Large intestine (tissue), 3 donors: Measurements from ENCODE around the gene JPH4. TPM values are rescaled to one million over a fixed set of nuclear protein-coding genes. Genes with fewer than 3 reads are reported as not detected.
"Not testable (repeated sequence)": the region's sequence is repeated elsewhere in the genome, so short reads cannot be mapped to it uniquely, and the experiment has no call there.

Source experiments
- DNase-seq, 2 donors: peaks; one replicate each; pipeline versions ENCODE4 v3.0.0 to v3.0.0-alpha.2; 2013
- H3K27ac ChIP-seq: one replicate; pipeline ENCODE4 v1.5.1; 2013; ENCODE audit warnings: low read length
- H3K27me3 ChIP-seq: 2 replicates; pipeline ENCODE4 v1.6.1; 2013; ENCODE audit warnings: low read length; ENCODE audit not compliant: control insufficient read depth, insufficient read depth
- H3K36me3 ChIP-seq: 2 replicates; pipeline ENCODE4 v1.6.1; 2013; ENCODE audit warnings: low read length; ENCODE audit not compliant: control insufficient read depth, insufficient read depth
- H3K4me1 ChIP-seq: one replicate; pipeline ENCODE4 v1.6.1; 2013; ENCODE audit warnings: low read length; ENCODE audit not compliant: control insufficient read depth, insufficient read depth
- H3K4me3 ChIP-seq: one replicate; pipeline ENCODE4 v1.5.1; 2013; ENCODE audit warnings: low read length
- H3K9me3 ChIP-seq: one replicate; pipeline ENCODE4 v1.6.1; 2013; ENCODE audit warnings: mild to moderate bottlenecking, low read depth, low read length, moderate library complexity; ENCODE audit not compliant: control insufficient read depth
- WGBS: methylation state at CpG from one replicate; pipeline ENCODE4 v1.1.5; 2013; ENCODE audit warnings: low lambda C conversion rate; ENCODE audit not compliant: insufficient coverage; 5-methylcytosine and 5-hydroxymethylcytosine counted together
- polyA plus RNA-seq: library from polyadenylated mRNA; unstranded; fragments of 120-200 nt; gene quantifications from one replicate; pipeline ENCODE4 v1.2.1, GENCODE V29; 2013

JPH4 gene
- polyA plus RNA-seq, 1 donor, result 6.6 TPM

DNA sequence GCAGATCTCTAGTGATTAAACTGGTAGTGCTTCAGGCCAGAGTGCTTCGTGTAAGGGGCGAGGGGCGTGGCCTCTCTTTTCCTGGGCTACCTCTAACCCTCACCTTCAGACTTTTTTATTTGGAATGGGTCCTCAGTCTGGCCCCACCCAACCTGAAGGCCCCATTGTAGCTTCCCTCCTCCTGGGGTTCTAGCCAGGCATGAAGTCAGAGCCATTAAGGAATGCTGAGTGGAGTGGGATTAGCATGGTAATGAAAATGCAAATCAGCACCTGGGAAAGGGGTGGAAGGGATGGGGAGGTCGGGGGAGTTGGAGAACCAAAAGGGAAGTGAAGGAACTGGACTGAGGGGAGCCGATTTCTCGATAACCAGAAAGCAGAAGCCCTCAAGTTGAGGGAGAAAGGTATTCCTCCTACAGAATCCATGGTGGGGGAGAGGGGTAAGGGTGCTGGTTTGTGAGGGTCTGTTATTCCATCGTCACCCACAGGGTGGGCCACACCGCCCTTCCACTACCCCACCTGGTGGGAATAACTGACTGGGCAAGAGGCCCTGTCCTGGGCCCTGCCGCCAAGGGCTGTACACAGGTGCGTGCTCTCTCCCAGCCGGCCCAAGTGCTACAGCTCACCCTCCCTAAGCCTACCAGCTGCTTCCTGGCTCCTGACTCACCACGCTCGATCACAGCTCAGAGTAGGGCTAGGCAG is 41.1 kb downstream of the JPH4 start:
- DNase-seq, result no peak
- H3K4me1 ChIP-seq, result no peaks in the 10 kb centered on the region
- H3K9me3 ChIP-seq, result no peaks in the 10 kb centered on the region
- no peaks in the 10 kb centered on the region for H3K27me3 ChIP-seq
- no peak overlapping the region for H3K27ac ChIP-seq
- H3K4me3 ChIP-seq, result no peak overlapping the region
- H3K36me3 ChIP-seq, result peaks cover 2% of the 10 kb centered on the region
- 20% methylated on average over 1 of the region's 13 CpGs for WGBS

DNA sequence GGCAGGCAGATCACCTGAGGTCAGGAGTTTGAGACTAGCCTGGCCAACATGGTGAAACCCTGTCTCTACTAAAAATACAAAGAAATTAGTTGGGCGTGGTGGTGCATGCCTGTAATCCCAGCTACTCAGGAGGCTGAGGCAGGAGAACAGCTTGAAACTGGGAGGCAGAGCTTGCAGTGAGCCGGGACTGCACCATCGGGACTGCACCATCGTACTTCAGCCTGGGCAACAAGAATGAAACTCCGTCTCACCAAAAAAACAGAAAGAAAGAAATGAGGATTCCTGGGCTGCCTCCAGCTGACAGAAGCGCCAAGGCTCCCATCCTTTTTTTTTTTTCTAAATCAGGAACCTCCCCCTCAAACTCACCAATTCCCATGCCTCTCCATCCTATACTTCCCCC is 41.7 kb downstream of the JPH4 start:
- H3K9me3 ChIP-seq, H3K4me1 ChIP-seq, H3K27me3 ChIP-seq, H3K27ac ChIP-seq, DNase-seq, H3K4me3 ChIP-seq, H3K36me3 ChIP-seq: not testable (repeated sequence)
- WGBS, result no CpG with 5 or more reads among the region's 6 CpGs

- no peaks in the 10 kb centered on the region for H3K4me1 ChIP-seq
- peaks cover 2% of the 10 kb centered on the region for H3K36me3 ChIP-seq
- no peak overlapping the region for H3K27ac ChIP-seq
- no peak overlapping the region for H3K4me3 ChIP-seq
- WGBS, result no CpG with 5 or more reads among the region's 2 CpGs
- no peaks in the 10 kb centered on the region for H3K9me3 ChIP-seq
- no peak for DNase-seq
- no peaks in the 10 kb centered on the region for H3K27me3 ChIP-seq
Observed at GRCh38 chr14:23536494-23536893, 42.1 kb downstream of the JPH4 start.

GRCh38 chr14:23535943-23536342 is 42.6 kb downstream of the JPH4 start:
- H3K27me3 ChIP-seq, result no peaks in the 10 kb centered on the region
- WGBS, result no CpG with 5 or more reads among the region's 4 CpGs
- DNase-seq, result no peak
- no peak overlapping the region for H3K27ac ChIP-seq
- peaks cover 2% of the 10 kb centered on the region for H3K36me3 ChIP-seq
- H3K4me1 ChIP-seq, result no peaks in the 10 kb centered on the region
- no peaks in the 10 kb centered on the region for H3K9me3 ChIP-seq
- H3K4me3 ChIP-seq, result no peak overlapping the region

- Histone ChIP-seq H3K27me3 (no peaks in the 10 kb centered on the region), H3K9me3 (no peaks in the 10 kb centered on the region), H3K27ac (no peak overlapping the region), H3K36me3 (peaks cover 2% of the 10 kb centered on the region), H3K4me1 (no peaks in the 10 kb centered on the region), H3K4me3 (no peak overlapping the region)
- DNase-seq, result no peak
- WGBS, result no CpG with 5 or more reads among the region's 16 CpGs
Observed at GRCh38 chr14:23533652-23534435, 44.7 kb downstream of the JPH4 start.

DNA sequence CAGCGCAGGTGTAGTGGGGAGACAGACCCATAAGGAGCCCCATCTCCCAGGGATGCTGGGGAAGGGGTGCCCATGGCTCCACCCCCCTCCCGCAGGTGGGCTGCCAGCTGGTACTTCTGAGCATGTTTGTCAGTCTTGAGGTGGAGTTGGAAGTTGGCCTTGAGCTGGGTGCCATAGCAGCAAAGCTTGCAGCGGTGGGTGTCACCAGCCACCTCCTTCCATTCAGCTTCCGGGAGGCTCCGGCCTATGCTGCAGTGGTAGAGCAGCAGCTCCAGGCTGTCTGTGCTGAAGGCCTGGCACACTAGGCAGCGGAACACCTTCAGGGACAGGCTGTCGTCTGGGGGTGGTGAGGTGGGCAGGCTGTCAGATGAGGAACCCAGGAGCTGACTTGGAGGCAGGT is 45.9 kb downstream of the JPH4 start:
- no peak overlapping the region for H3K27ac ChIP-seq
- H3K27me3 ChIP-seq, result no peaks in the 10 kb centered on the region
- no CpG with 5 or more reads among the region's 7 CpGs for WGBS
- no peaks in the 10 kb centered on the region for H3K9me3 ChIP-seq
- no peak overlapping the region for H3K4me3 ChIP-seq
- no peaks in the 10 kb centered on the region for H3K4me1 ChIP-seq
- DNase-seq, result no peak
- H3K36me3 ChIP-seq, result peaks cover 2% of the 10 kb centered on the region

GRCh38 chr14:23531391-23531790 is 47.2 kb downstream of the JPH4 start:
- no CpG with 5 or more reads among the region's 12 CpGs for WGBS
- Histone ChIP-seq H3K9me3 (no peaks in the 10 kb centered on the region), H3K27ac (no peak overlapping the region), H3K4me3 (no peak overlapping the region), H3K4me1 (no peaks in the 10 kb centered on the region), H3K27me3 (no peaks in the 10 kb centered on the region), H3K36me3 (peaks cover 2% of the 10 kb centered on the region)
- DNase-seq, result no peak

- Histone ChIP-seq H3K9me3 (no peaks in the 10 kb centered on the region), H3K27me3 (no peaks in the 10 kb centered on the region), H3K4me1 (no peaks in the 10 kb centered on the region), H3K4me3 (no peak overlapping the region), H3K36me3 (peaks cover 2% of the 10 kb centered on the region), H3K27ac (no peak overlapping the region)
- DNase-seq, result no peak
- no CpG with 5 or more reads among the region's 10 CpGs for WGBS
Observed at GRCh38 chr14:23530375-23531055, 48.1 kb downstream of the JPH4 start.

GRCh38 chr14:23529016-23529415 is 49.6 kb downstream of the JPH4 start:
- no peak overlapping the region for H3K27ac ChIP-seq
- no CpG with 5 or more reads among the region's 3 CpGs for WGBS
- no peaks in the 10 kb centered on the region for H3K27me3 ChIP-seq
- H3K9me3 ChIP-seq, result no peaks in the 10 kb centered on the region
- DNase-seq, result no peak
- H3K4me3 ChIP-seq, result no peak overlapping the region
- no peaks in the 10 kb centered on the region for H3K4me1 ChIP-seq
- H3K36me3 ChIP-seq, result no peaks in the 10 kb centered on the region

DNA sequence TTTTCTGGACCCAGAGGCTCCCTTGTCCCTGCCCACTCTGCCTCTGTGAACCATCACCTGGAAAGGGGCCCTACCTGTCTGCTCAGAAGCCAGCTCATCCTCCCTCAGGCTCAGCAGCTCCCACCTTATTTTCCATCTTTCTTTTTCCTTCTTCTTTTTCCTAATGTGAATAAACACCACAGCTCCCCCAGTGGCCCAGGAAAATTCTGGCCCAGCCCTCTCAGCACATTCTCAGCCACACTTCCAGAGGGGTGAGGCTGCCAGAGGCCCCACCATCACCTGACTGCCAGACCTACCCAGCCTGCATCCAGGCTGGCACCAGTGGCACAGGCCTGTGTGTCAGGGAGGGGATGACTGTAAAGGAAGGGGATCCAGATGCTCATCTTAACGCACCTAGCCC is 50.0 kb downstream of the JPH4 start:
- H3K4me1 ChIP-seq, result no peaks in the 10 kb centered on the region
- DNase-seq, result no peak
- no peaks in the 10 kb centered on the region for H3K27me3 ChIP-seq
- H3K36me3 ChIP-seq, result no peaks in the 10 kb centered on the region
- H3K9me3 ChIP-seq, result no peaks in the 10 kb centered on the region
- WGBS, result no CpG with 5 or more reads among the region's 1 CpG
- H3K4me3 ChIP-seq, result no peak overlapping the region
- H3K27ac ChIP-seq, result no peak overlapping the region
